HG03196 (cell line): Measurements from ENCODE around the gene TSKU.
"Not testable (repeated sequence)": the region's sequence is repeated elsewhere in the genome, so short reads cannot be mapped to it uniquely, and the experiment has no call there.

ENCODE experiments used
- ATAC-seq: cut with Tn5 transposase; IDR thresholded peaks from one replicate; pipeline ENCODE4 v1.9.1; 2021; ENCODE audit not compliant: unreplicated experiment

Gene TSKU

DNA sequence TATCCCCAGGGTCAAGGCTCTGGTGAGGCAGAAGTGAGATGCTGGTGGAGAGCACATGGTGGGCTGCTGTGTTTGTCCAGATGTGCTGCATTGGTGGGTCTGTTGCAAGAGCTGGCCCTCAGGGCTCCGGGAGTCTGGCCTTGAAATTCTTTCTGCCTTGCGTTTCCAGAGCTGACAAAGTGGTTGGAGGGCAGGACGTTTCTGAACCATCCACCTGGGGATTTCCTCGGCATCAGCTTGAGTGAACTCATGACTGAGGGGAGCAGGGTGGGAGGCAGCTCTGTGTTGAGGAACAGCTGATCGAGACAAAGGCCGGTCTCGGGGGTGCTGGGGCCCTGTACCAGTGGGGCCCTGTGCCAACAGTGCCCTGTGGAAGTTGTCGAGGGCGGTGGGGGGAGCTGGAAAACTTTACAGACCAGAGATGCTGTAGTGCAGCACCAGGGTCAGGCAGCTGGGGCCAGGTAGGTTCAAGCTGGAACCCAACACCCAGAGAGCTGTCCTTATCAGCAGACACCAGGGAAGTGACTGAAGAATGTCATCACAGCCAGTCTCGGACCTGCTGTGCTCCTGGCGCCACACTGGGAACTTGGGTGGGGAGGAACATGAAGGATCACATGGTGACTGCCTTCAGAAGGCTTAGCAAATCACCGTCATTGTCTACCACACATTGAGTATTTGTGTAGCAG is 4.9 kb downstream of the TSKU start:
- no peak for ATAC-seq

GRCh38 chr11:76788661-76789442 is 5.7 kb downstream of the TSKU start:
- no peak for ATAC-seq

DNA sequence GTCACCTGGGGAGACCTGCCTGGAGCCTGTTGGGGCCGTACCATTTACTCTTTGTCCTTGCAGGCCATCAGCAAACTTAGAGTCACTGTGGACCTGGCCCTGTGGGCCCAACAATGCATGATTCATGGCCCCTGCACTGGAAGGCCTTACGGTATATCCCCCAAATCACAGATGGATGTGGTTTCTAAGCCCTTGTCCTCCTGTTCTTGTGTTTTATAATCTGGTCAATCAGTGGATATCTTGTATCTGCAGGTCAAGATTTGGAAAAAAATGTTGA is 6.2 kb downstream of the TSKU start:
- ATAC-seq = no peak

DNA sequence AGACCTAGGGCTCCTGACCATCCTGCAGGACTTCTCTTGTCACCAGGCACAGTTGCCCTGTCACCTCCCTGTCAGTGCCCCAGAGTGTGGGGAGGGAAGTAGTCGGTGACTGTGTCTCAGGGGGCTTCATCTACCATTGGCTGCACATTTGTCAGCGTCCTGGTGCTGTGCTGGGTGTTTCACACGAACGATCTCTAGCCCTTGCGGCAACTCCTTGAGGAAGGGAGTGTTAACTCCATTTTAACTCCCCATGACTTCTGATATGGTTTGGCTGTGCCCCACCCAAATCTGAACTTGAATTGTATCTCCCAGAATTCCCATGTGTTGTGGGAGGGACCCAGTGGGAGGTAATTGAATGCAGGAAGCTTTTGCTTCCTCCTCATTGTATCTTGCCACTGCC is 7.1 kb downstream of the TSKU start:
- ATAC-seq = no peak

DNA sequence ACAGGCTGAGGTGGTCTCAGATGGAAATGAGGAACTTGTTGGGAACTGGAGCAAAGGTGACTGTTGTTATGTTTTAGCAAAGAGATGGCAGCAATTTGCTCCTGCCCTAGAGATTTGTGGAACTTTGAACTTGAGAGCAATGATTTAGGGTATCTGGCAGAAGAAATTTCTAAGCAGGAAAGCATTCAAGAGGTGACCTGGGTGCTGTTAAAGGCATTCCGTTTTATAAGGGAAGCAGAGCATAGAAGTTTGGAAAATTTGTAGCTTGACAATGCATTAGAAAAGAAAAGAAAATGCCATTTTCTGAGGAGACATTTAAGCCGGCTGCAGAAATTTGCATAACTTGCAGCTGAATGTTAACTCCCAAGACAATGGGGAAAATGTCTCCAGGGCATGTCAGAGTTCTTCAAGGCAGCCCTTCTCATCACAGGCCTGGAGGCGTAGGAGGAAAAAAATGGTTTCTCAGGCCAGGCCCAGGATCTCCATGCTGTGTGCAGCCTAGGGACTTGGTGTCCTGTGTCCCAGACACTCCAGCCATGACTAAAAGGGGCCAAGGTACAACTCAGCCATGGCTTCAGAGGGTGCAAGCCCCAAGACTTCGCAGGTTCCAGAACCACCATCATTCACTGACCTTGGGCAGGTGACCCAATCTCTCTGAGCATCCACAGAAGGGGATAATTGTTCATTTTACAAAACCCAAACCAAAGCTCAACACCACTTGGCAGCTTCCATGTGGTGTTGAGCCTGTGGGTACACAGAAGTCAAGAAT is 8.0 kb downstream of the TSKU start:
- ATAC-seq = not testable (repeated sequence)

- ATAC-seq = no peak
These were observed 8.7 kb downstream of the TSKU start for GRCh38 chr11:76791861-76792260.

DNA sequence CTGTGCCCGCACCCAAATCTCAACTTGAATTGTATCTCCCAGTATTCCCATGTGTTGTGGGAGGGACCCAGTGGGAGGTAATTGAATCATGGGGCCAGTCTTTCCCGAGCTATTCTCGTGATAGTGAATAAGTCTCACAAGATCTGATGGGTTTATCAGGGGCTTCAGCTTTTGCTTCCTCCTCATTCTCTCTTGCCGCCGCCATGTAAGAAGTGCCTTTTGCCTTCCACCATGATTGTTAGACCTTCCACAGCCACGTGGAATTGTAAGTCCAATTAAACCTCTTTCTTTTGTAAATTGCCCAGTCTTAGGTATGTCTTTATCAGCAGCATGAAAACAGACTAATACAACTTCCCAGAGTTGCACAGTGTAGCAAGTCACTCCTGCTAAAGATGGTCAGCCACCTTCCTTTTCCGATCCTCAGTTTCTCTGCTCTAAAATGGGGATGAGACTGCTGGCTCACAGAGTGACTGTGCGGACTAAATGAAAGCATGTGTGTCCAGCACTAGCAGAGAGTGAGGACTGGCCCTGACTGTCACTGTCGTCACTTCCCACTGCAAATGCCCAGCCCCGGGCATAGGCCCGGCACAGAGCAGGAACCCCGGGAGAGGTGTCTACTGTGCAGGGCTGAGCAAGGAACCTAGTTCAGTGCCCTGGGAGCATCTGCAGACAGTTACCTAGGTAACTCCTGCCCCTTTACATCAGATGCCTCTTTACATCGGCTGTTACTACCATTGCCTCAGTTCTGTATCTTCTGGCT is 9.5 kb downstream of the TSKU start:
- ATAC-seq = no peak

- no peak for ATAC-seq
These were observed 10.5 kb downstream of the TSKU start for GRCh38 chr11:76793391-76794291.

DNA sequence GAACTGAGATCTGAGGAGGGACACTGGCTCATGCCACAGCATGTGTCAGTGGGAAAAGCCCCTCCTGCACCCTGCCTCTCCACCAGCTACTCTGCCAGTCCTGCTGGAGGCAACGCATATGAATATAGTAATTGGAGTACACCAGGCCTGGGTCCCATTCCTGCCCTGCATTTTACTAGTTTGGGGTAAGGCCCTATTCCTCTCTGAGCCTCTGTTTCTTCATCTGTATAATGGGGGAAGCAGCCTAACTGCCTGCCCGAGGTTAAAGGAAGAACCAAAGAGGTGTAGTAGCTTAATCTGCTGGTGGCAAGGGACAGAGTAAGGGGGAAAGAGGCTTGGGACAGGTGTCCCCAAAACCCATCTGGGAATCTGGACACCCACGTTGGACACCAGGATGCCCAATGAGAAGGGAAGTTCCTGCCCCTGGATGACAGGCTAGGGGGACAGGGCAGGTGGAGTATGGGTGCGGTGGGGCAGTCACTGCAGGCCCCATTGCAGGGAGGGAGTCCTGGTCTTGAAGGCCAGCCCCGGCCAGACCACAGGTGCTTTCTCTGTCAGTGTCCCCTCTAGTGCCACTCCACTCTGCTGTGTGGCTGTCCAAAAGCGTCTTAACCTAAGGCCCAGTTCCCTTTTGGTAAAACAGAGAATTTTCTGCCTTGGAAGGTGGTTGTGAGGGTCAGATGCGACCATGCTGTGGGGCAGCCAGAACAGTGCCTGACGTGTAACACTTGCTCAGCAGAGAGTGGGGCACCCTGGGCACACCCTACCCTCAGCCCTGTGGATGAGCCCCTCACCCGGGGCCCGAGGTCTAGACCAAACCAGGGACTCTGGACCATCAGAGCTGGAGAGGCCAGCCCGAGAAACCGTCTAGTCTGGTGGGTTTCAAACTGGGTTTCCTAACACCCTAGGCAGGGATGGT is 11.5 kb downstream of the TSKU start:
- no peak for ATAC-seq

GRCh38 chr11:76795290-76795935 is 12.3 kb downstream of the TSKU start:
- no peak for ATAC-seq

DNA sequence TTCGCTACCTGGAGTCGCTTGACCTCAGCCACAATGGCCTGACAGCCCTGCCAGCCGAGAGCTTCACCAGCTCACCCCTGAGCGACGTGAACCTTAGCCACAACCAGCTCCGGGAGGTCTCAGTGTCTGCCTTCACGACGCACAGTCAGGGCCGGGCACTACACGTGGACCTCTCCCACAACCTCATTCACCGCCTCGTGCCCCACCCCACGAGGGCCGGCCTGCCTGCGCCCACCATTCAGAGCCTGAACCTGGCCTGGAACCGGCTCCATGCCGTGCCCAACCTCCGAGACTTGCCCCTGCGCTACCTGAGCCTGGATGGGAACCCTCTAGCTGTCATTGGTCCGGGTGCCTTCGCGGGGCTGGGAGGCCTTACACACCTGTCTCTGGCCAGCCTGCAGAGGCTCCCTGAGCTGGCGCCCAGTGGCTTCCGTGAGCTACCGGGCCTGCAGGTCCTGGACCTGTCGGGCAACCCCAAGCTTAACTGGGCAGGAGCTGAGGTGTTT is 12.8 kb downstream of the TSKU start:
- no peak for ATAC-seq

DNA sequence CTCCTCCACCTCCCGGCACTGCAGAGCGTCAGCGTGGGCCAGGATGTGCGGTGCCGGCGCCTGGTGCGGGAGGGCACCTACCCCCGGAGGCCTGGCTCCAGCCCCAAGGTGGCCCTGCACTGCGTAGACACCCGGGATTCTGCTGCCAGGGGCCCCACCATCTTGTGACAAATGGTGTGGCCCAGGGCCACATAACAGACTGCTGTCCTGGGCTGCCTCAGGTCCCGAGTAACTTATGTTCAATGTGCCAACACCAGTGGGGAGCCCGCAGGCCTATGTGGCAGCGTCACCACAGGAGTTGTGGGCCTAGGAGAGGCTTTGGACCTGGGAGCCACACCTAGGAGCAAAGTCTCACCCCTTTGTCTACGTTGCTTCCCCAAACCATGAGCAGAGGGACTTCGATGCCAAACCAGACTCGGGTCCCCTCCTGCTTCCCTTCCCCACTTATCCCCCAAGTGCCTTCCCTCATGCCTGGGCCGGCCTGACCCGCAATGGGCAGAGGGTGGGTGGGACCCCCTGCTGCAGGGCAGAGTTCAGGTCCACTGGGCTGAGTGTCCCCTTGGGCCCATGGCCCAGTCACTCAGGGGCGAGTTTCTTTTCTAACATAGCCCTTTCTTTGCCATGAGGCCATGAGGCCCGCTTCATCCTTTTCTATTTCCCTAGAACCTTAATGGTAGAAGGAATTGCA is 13.5 kb downstream of the TSKU start:
- no peak for ATAC-seq

DNA sequence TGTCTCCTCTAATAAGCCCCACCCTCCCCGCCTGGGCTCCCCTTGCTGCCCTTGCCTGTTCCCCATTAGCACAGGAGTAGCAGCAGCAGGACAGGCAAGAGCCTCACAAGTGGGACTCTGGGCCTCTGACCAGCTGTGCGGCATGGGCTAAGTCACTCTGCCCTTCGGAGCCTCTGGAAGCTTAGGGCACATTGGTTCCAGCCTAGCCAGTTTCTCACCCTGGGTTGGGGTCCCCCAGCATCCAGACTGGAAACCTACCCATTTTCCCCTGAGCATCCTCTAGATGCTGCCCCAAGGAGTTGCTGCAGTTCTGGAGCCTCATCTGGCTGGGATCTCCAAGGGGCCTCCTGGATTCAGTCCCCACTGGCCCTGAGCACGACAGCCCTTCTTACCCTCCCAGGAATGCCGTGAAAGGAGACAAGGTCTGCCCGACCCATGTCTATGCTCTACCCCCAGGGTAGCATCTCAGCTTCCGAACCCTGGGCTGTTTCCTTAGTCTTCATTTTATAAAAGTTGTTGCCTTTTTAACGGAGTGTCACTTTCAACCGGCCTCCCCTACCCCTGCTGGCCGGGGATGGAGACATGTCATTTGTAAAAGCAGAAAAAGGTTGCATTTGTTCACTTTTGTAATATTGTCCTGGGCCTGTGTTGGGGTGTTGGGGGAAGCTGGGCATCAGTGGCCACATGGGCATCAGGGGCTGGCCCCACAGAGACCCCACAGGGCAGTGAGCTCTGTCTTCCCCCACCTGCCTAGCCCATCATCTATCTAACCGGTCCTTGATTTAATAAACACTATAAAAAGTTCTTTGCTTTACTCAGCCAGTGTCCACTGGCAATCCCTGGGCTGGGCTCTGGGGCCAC is 14.4 kb downstream of the TSKU start:
- no peak for ATAC-seq

GRCh38 chr11:76798202-76798581 is 15.0 kb downstream of the TSKU start:
- ATAC-seq = no peak

DNA sequence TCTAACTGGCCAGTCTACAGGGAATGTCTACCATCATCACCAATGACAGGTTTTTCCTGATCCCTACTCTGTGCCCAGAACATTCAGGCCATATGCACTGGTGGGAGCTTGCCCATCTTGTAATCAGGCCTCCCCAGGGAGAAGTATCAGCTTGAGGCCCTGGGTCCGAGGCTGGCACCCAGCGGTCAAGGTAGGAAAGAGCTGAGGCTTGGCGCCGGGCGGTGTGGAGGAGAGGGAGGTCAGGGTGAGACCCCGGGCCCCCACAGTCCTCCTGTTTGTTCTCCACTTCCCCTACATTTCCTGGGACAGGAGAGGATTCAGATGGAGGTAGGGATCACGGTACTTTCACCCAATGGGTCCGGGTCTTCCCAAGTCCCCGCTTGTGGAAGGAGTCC is 15.5 kb downstream of the TSKU start:
- ATAC-seq = no peak

- peak; percentile 82 for ATAC-seq
These were observed 16.1 kb downstream of the TSKU start for GRCh38 chr11:76799066-76799804.
